HG03378 (cell line): ENCODE results near the gene CDK18.

Experiments
- ATAC-seq: cut with Tn5 transposase; IDR thresholded peaks from one replicate; pipeline ENCODE4 v1.9.1; 2021; ENCODE audit warnings: mild to moderate bottlenecking, moderate library complexity; ENCODE audit not compliant: unreplicated experiment

CDK18 gene

GRCh38 chr1:205568135-205568468 is 63.6 kb downstream of the CDK18 start:
- no peak for ATAC-seq

- no peak for ATAC-seq
Measured at GRCh38 chr1:205568469-205569361, 64.2 kb downstream of the CDK18 start.

GRCh38 chr1:205569411-205570172 is 65.1 kb downstream of the CDK18 start:
- ATAC-seq, result no peak

GRCh38 chr1:205570173-205570501 is 65.7 kb downstream of the CDK18 start:
- ATAC-seq, result no peak

GRCh38 chr1:205570796-205571537 is 66.5 kb downstream of the CDK18 start:
- ATAC-seq, result no peak

GRCh38 chr1:205571747-205572146 is 67.3 kb downstream of the CDK18 start:
- ATAC-seq, result no peak

- ATAC-seq, result no peak
Measured at GRCh38 chr1:205572421-205572820, 68.0 kb downstream of the CDK18 start.

- ATAC-seq, result no peak
Measured at GRCh38 chr1:205575294-205575885, 70.9 kb downstream of the CDK18 start.

- no peak for ATAC-seq
Measured at GRCh38 chr1:205576011-205576410, 71.5 kb downstream of the CDK18 start.

- no peak for ATAC-seq
Measured at GRCh38 chr1:205576805-205577761, 72.6 kb downstream of the CDK18 start.

GRCh38 chr1:205577874-205578658 is 73.6 kb downstream of the CDK18 start:
- ATAC-seq, result no peak

- ATAC-seq, result no peak
Measured at GRCh38 chr1:205578780-205579571, 74.5 kb downstream of the CDK18 start.

GRCh38 chr1:205579711-205580110 is 75.2 kb downstream of the CDK18 start:
- no peak for ATAC-seq

- no peak for ATAC-seq
Measured at GRCh38 chr1:205580140-205580922, 75.9 kb downstream of the CDK18 start.

GRCh38 chr1:205580923-205581180 is 76.4 kb downstream of the CDK18 start:
- ATAC-seq, result no peak

- ATAC-seq, result no peak
Measured at GRCh38 chr1:205581321-205581980, 77.0 kb downstream of the CDK18 start.

- ATAC-seq, result no peak
Measured at GRCh38 chr1:205582046-205582445, 77.6 kb downstream of the CDK18 start.
